Esophagus muscularis mucosa (tissue), 4 donors: ENCODE results near the gene SLC20A1. TPM values are rescaled to one million over a fixed set of nuclear protein-coding genes. Genes with fewer than 3 reads are reported as not detected.

Experiments used
- DNase-seq: peaks from one replicate; pipeline ENCODE4 v3.0.0-alpha.2; 2017; ENCODE audit errors: extremely low spot score
- H3K27ac ChIP-seq, 4 donors: fragments of 200-600 bp; sonication (generic); replicated peaks in 1 of 4; 1 replicate in 3 of 4; 2 replicates in 1 of 4; pipeline ENCODE4 v1.5.1; 2016 to 2019; ENCODE audit warnings: mild to moderate bottlenecking in 1 of 4
- H3K27me3 ChIP-seq, 4 donors: fragments of 200-600 bp; sonication (generic); one replicate each; pipeline versions ENCODE4 v1.5.1 to v1.6.0; 2016 to 2019
- H3K36me3 ChIP-seq, 4 donors: fragments of 200-600 bp; sonication (generic); one replicate each; pipeline ENCODE4 v1.5.1; 2016 to 2019
- H3K4me1 ChIP-seq, 4 donors: fragments of 200-600 bp; sonication (generic); one replicate each; pipeline ENCODE4 v1.5.1; 2016 to 2019
- H3K4me3 ChIP-seq, 4 donors: fragments of 200-600 bp; sonication (generic); 1 replicate in 2 of 4; 2 replicates in 2 of 4; pipeline ENCODE4 v1.5.1; 2016 to 2019; ENCODE audit warnings: mild to moderate bottlenecking in 4 of 4, moderate library complexity in 1 of 4
- H3K9me3 ChIP-seq, 4 donors: fragments of 200-600 bp; sonication (generic); 1 replicate in 3 of 4; 2 replicates in 1 of 4; pipeline ENCODE4 v1.5.1; 2016 to 2019
- EP300 ChIP-seq: sonication (generic); formaldehyde crosslinking; IDR thresholded peaks from one replicate; pipeline ENCODE4 v1.6.1; 2017; ENCODE audit warnings: antibody characterized with exemption
- POLR2A ChIP-seq: fragments of 450-650 bp; IDR thresholded peaks from one replicate; pipeline ENCODE4 v1.6.1; 2017; ENCODE audit warnings: antibody characterized with exemption, moderate library complexity, mild to moderate bottlenecking, low read depth
- POLR2AphosphoS5 ChIP-seq, 2 donors: sonication (generic); formaldehyde crosslinking; IDR thresholded peaks; one replicate each; pipeline ENCODE4 v1.6.1; 2017; ENCODE audit warnings: antibody characterized with exemption in 2 of 2
- WGBS: methylation state at CpG from one replicate; pipeline ENCODE4 v1.1.5; 2018; 5-methylcytosine and 5-hydroxymethylcytosine counted together
- intact Hi-C: fragments of 100-400 bp; cut with DNase I; formaldehyde crosslinking; loops from one replicate; pipeline ENCODE4 v1.15.1; 2023
- total RNA-seq, 4 donors: library from RNA; depleted of rRNA; stranded (reverse); fragments of >200 nt; gene quantifications; one replicate each; pipeline versions ENCODE4 v1.1.0 to v1.2.1, GENCODE V29; 2016
- TF ChIP-seq, protein P1 (sequence below), 3 experiments: fragments of 200-600 bp in 2 of 3; fragments of 450-650 bp in 1 of 3; sonication (generic) in 2 of 3; IDR thresholded peaks; one replicate each; pipeline ENCODE4 v1.5.1; 2017 to 2019; ENCODE audit warnings: antibody characterized with exemption in 3 of 3, mild to moderate bottlenecking in 2 of 3, moderate library complexity in 1 of 3

SLC20A1 gene
- total RNA-seq, 4 donors from 2014 or later = 12.0 to 34.1 (median 14.9) TPM

DNA sequence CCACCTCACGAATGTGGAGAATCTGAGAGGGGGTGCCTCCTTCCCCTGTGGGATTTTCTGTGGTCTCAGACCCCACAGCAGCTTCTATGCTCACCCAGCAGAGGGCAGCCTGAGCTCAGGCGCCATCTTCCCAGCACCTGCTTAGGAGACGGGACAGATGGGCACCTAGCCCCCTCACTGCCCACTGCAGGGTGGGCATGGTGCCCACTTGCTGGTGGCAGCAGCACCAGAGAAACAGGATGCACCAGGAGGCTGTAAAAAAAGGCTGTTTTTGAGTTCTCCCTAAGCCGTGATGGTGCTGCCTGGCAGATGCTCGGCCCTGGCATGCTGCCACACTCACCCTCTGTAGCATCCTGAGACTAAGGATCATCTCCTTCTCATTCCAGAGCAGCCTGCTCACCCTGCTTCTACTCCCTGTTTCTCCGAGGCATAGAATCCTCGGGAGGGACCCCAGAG is 19.1 kb upstream of the SLC20A1 start:
- 2% methylated on average over 6 of the region's 7 CpGs for WGBS
- Histone ChIP-seq H3K9me3 (no peaks in the 10 kb centered on the region), H3K27me3 (no peaks in the 10 kb centered on the region), H3K36me3 (no peaks in the 10 kb centered on the region), H3K4me1 (peaks cover 18 to 37% (median 27%) of the 10 kb centered on the region in 4 donors), H3K27ac (peak overlapping the region; percentile 46 to 77 (median 68)), H3K4me3 (peak overlapping the region; percentile 20 to 51 (median 33))
- TF ChIP-seq POLR2A = no peak
- no peak for TF ChIP-seq EP300
- TF ChIP-seq, protein P1, sequence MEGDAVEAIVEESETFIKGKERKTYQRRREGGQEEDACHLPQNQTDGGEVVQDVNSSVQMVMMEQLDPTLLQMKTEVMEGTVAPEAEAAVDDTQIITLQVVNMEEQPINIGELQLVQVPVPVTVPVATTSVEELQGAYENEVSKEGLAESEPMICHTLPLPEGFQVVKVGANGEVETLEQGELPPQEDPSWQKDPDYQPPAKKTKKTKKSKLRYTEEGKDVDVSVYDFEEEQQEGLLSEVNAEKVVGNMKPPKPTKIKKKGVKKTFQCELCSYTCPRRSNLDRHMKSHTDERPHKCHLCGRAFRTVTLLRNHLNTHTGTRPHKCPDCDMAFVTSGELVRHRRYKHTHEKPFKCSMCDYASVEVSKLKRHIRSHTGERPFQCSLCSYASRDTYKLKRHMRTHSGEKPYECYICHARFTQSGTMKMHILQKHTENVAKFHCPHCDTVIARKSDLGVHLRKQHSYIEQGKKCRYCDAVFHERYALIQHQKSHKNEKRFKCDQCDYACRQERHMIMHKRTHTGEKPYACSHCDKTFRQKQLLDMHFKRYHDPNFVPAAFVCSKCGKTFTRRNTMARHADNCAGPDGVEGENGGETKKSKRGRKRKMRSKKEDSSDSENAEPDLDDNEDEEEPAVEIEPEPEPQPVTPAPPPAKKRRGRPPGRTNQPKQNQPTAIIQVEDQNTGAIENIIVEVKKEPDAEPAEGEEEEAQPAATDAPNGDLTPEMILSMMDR (IDR thresholded peaks at IDR 0.05) = peak; percentile 75 to 83 (median 82)
- peak in 1 of 2 donors; percentile 48 for TF ChIP-seq POLR2AphosphoS5 (IDR thresholded peaks at IDR 0.05)
- DNase-seq = no peak
- intact Hi-C loops = loop anchor here (2.0 kb wide), 2 partner anchors 64 to 100 kb away; no protein-coding TSS in a partner anchor

DNA sequence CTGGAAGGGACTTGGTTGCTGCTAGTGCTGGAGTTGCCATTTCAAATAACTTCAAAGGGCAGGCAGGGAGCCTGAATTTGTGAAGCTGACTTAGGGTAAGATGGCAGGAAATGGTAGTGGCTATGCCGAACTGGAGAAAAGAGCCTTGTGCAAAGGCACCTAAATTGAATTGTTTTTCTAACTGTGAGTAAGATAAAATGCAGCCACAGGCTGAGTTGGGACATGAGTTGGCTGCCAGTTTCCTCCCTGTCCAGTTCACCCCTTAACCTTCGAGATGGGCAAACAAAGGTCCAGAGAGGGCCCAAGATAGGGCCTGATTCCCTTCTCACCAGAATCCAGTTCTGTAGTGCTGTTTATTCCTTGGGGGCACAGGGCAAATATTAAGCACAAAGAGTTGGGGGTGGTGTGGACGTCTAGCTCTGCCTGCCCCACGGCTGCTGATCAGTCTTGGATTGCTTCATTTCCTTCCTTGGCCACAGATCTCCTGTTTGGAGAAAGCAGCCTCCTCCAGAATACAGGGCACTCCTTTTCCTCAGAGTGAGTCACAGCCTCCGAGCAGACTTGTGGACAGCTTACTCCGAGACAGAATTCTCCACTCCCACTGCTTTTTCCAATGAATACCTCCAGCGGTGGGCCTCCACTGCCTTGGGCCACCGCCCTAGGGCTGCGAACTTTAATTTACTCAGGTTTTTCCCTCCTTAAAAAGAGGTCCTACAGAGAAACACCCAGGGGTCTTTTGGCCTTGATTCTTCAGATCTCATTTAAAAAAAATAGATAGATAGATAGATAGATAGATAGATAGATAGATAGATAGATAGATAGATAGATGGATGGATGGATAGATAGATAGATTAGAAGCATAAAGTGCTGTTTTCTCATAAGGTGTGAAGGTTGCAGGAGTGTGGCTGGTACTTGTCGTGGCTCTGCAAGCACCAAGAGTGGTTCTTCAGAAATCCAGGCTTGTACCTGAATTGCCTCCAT is 18.4 kb upstream of the SLC20A1 start:
- no peak for DNase-seq
- 55% methylated on average over 10 of the region's 10 CpGs for WGBS
- H3K27me3 ChIP-seq = no peaks in the 10 kb centered on the region
- no peaks in the 10 kb centered on the region for H3K9me3 ChIP-seq
- H3K27ac ChIP-seq = peak overlapping the region; percentile 46 to 77 (median 68)
- peak; percentile 58 to 64 for TF ChIP-seq POLR2AphosphoS5 (IDR thresholded peaks at IDR 0.05)
- TF ChIP-seq POLR2A = no peak
- peaks cover 18 to 36% (median 29%) of the 10 kb centered on the region in 4 donors for H3K4me1 ChIP-seq
- peak overlapping the region in 2 of 4 donors; percentile 40 to 51 for H3K4me3 ChIP-seq
- intact Hi-C loops = loop anchor here (2.0 kb wide), 2 partner anchors 63 to 99 kb away; no protein-coding TSS in a partner anchor
- no peaks in the 10 kb centered on the region for H3K36me3 ChIP-seq

DNA sequence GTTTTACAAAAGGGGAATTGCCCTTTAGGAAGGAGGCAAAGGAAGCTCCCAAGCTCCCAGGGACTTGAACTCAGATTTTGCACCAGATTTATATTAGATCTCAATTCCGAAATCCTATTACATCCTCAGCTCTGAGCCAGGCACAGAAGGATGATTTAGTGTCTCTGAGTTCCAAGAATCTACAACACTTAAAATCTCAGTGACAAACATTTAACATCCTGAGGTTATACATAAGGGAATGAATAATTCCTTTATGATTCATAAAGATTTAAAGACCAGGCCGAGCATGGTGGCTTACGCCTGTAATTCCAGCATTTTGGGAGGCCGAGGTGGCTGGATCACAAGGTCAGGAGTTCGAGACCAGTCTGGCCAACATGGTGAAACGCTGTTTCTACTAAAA is 16.5 kb upstream of the SLC20A1 start:
- 98% methylated on average over 6 of the region's 6 CpGs for WGBS
- no peak overlapping the region for H3K27ac ChIP-seq
- TF ChIP-seq POLR2AphosphoS5 (IDR thresholded peaks at IDR 0.05) (no peak), EP300 (no peak), POLR2A (no peak)
- TF ChIP-seq, protein P1 (IDR thresholded peaks at IDR 0.05) = no peak
- H3K4me1 ChIP-seq = peaks cover 18 to 35% (median 28%) of the 10 kb centered on the region in 4 donors
- H3K4me3 ChIP-seq = no peak overlapping the region
- intact Hi-C loops = no loop called here
- no peaks in the 10 kb centered on the region for H3K27me3 ChIP-seq
- no peaks in the 10 kb centered on the region for H3K9me3 ChIP-seq
- DNase-seq = no peak
- H3K36me3 ChIP-seq = no peaks in the 10 kb centered on the region

GRCh38 chr2:112629823-112630222 is 15.9 kb upstream of the SLC20A1 start:
- intact Hi-C loops = no loop called here
- H3K36me3 ChIP-seq = no peaks in the 10 kb centered on the region
- TF ChIP-seq POLR2AphosphoS5 (IDR thresholded peaks at IDR 0.05) (no peak), EP300 (no peak), POLR2A (no peak)
- TF ChIP-seq, protein P1 (IDR thresholded peaks at IDR 0.05) = no peak
- no peaks in the 10 kb centered on the region for H3K27me3 ChIP-seq
- 75% methylated on average over 8 of the region's 8 CpGs for WGBS
- no peak overlapping the region for H3K4me3 ChIP-seq
- H3K9me3 ChIP-seq = no peaks in the 10 kb centered on the region
- no peak overlapping the region for H3K27ac ChIP-seq
- DNase-seq = peak; percentile 62
- peaks cover 18 to 35% (median 27%) of the 10 kb centered on the region in 4 donors for H3K4me1 ChIP-seq

DNA sequence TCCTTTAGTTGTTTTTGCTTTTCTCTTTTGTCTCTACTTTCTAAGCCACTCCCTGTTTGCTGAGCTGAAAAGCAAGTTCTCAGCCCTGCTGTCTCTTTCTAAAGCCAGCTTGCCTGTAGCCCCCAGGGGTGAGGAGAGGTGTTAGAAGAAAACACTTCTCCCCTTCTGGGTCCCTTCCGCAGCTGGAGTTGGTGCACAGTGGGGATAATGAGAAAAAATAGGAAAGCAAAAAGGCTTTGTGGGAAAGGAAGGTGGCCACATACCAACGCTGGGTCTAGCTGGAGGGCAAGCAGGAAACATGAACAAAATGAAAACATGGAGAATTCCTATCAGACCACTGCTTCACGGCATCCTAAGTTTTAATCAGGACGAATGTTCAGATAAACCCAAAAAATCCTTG is 15.5 kb upstream of the SLC20A1 start:
- Histone ChIP-seq H3K9me3 (no peaks in the 10 kb centered on the region), H3K27me3 (no peaks in the 10 kb centered on the region), H3K4me1 (peaks cover 18 to 35% (median 27%) of the 10 kb centered on the region in 4 donors), H3K27ac (no peak overlapping the region), H3K4me3 (no peak overlapping the region), H3K36me3 (no peaks in the 10 kb centered on the region)
- WGBS = 68% methylated on average over 4 of the region's 4 CpGs
- TF ChIP-seq POLR2AphosphoS5 (IDR thresholded peaks at IDR 0.05) (no peak), EP300 (no peak), POLR2A (no peak)
- TF ChIP-seq, protein P1 (IDR thresholded peaks at IDR 0.05) = no peak
- intact Hi-C loops = no loop called here
- peak; percentile 47 for DNase-seq
